ENCODE data around the gene ITPK1.

ITPK1 gene

GRCh38 chr14:92940543-92940942 is 175.2 kb downstream of the ITPK1 start (continued):
- no peak for TF ChIP-seq TSHZ2 (CRISPR knock-in tag; IDR thresholded peaks at IDR 0.05)
- no peak for TF ChIP-seq ESRRG (CRISPR knock-in tag; IDR thresholded peaks at IDR 0.05)
- TF ChIP-seq TCF4 (CRISPR knock-in tag; IDR thresholded peaks at IDR 0.05; ENCODE audit: borderline replicate concordance), result no peak

- no peak for ATAC-seq
- TF ChIP-seq ARNTL (CRISPR knock-in tag; IDR thresholded peaks at IDR 0.05; ENCODE audit: borderline replicate concordance, low read depth) (no peak), GLIS3 (CRISPR knock-in tag; IDR thresholded peaks at IDR 0.05) (no peak), SNAI2 (CRISPR knock-in tag; IDR thresholded peaks at IDR 0.05) (no peak), BACH2 (CRISPR knock-in tag; IDR thresholded peaks at IDR 0.05; ENCODE audit: borderline replicate concordance) (no peak), TSHZ2 (CRISPR knock-in tag; IDR thresholded peaks at IDR 0.05) (no peak), ESRRG (CRISPR knock-in tag; IDR thresholded peaks at IDR 0.05) (no peak), TOX (CRISPR knock-in tag; IDR thresholded peaks at IDR 0.05; ENCODE audit: borderline replicate concordance) (no peak)
These were observed 176.0 kb downstream of the ITPK1 start for GRCh38 chr14:92939699-92940098.

GRCh38 chr14:92938890-92939671 is 176.6 kb downstream of the ITPK1 start:
- no peak for ATAC-seq
- TF ChIP-seq TCF4 (CRISPR knock-in tag; IDR thresholded peaks at IDR 0.05; ENCODE audit: borderline replicate concordance) (no peak), ZC3H10 (CRISPR knock-in tag; IDR thresholded peaks at IDR 0.05) (no peak), ZNF565 (CRISPR knock-in tag; conservative IDR thresholded peaks at IDR 0.05; ENCODE audit: low read depth) (no peak)

GRCh38 chr14:92938235-92938875 is 177.4 kb downstream of the ITPK1 start:
- TF ChIP-seq TCF4 (CRISPR knock-in tag; IDR thresholded peaks at IDR 0.05; ENCODE audit: borderline replicate concordance) (no peak), ZNF565 (CRISPR knock-in tag; conservative IDR thresholded peaks at IDR 0.05; ENCODE audit: low read depth) (no peak), ARNTL (CRISPR knock-in tag; IDR thresholded peaks at IDR 0.05; ENCODE audit: borderline replicate concordance, low read depth) (no peak), ZFP3 (CRISPR knock-in tag; IDR thresholded peaks at IDR 0.05) (no peak), GLIS3 (CRISPR knock-in tag; IDR thresholded peaks at IDR 0.05) (no peak), PATZ1 (CRISPR knock-in tag; IDR thresholded peaks at IDR 0.05; ENCODE audit: borderline replicate concordance) (no peak), ISL1 (CRISPR knock-in tag; IDR thresholded peaks at IDR 0.05) (no peak), OSR1 (CRISPR knock-in tag; IDR thresholded peaks at IDR 0.05) (no peak), CREB5 (CRISPR knock-in tag; IDR thresholded peaks at IDR 0.05; ENCODE audit: low read depth) (no peak), POU6F1 (CRISPR knock-in tag; IDR thresholded peaks at IDR 0.05; ENCODE audit: borderline replicate concordance, low read depth) (no peak), ZFP30 (CRISPR knock-in tag; IDR thresholded peaks at IDR 0.05) (no peak), ZC3H10 (CRISPR knock-in tag; IDR thresholded peaks at IDR 0.05) (no peak)
- ATAC-seq, result no peak
